Measurements from ENCODE around the gene DMBT1.

DMBT1 gene

GRCh38 chr10:122648599-122649428, 88.3 kb downstream of the DMBT1 start:
- peak; percentile 45 for DNase-seq

GRCh38 chr10:122649903-122650302, 89.3 kb downstream of the DMBT1 start:
- no peak for DNase-seq

GRCh38 chr10:122650331-122650730, 89.8 kb downstream of the DMBT1 start:
- DNase-seq, result no peak

GRCh38 chr10:122655524-122656307, 95.2 kb downstream of the DMBT1 start:
- no peak for DNase-seq

GRCh38 chr10:122656308-122656705, 95.8 kb downstream of the DMBT1 start:
- no peak for DNase-seq

GRCh38 chr10:122656741-122657140, 96.2 kb downstream of the DMBT1 start:
- DNase-seq, result no peak

GRCh38 chr10:122657255-122657654, 96.7 kb downstream of the DMBT1 start:
- no peak for DNase-seq

GRCh38 chr10:122657729-122658128, 97.2 kb downstream of the DMBT1 start:
- peak; percentile 23 for DNase-seq

GRCh38 chr10:122658356-122659049, 97.9 kb downstream of the DMBT1 start:
- no peak for DNase-seq

GRCh38 chr10:122659126-122659525, 98.6 kb downstream of the DMBT1 start:
- no peak for DNase-seq

GRCh38 chr10:122659651-122660050, 99.1 kb downstream of the DMBT1 start:
- no peak for DNase-seq

GRCh38 chr10:122660696-122661095, 100.1 kb downstream of the DMBT1 start:
- no peak for DNase-seq

GRCh38 chr10:122662231-122662630, 101.7 kb downstream of the DMBT1 start:
- DNase-seq, result no peak

- no peak for DNase-seq
These were observed 103.1 kb downstream of the DMBT1 start for GRCh38 chr10:122663516-122664130.

GRCh38 chr10:122664501-122664900, 103.9 kb downstream of the DMBT1 start:
- no peak for DNase-seq

- no peak for DNase-seq
These were observed 104.8 kb downstream of the DMBT1 start for GRCh38 chr10:122665329-122665860.

GRCh38 chr10:122665946-122666345, 105.4 kb downstream of the DMBT1 start:
- no peak for DNase-seq

- DNase-seq, result no peak
These were observed 108.5 kb downstream of the DMBT1 start for GRCh38 chr10:122669045-122669444.

- no peak for DNase-seq
These were observed 109.3 kb downstream of the DMBT1 start for GRCh38 chr10:122669842-122670241.

GRCh38 chr10:122671355-122671754, 110.8 kb downstream of the DMBT1 start:
- DNase-seq, result no peak

- DNase-seq, result no peak
These were observed 112.1 kb downstream of the DMBT1 start for GRCh38 chr10:122672655-122673054.

GRCh38 chr10:122673269-122673668, 112.7 kb downstream of the DMBT1 start:
- DNase-seq, result no peak

GRCh38 chr10:122673731-122674130, 113.2 kb downstream of the DMBT1 start:
- no peak for DNase-seq

Measured in NCI-H1105 treated with DMSO at 0.1 percent for 48 hours (cell line).